HG02610 (cell line): Measurements from ENCODE around the gene ACSL3.
"Not testable (repeated sequence)": the region's sequence is repeated elsewhere in the genome, so short reads cannot be mapped to it uniquely, and the experiment has no call there.

Experiments used
- ATAC-seq: cut with Tn5 transposase; IDR thresholded peaks from one replicate; pipeline ENCODE4 v1.9.1; 2021; ENCODE audit warnings: mild to moderate bottlenecking, moderate library complexity; ENCODE audit not compliant: unreplicated experiment

The ACSL3 gene

GRCh38 chr2:222968550-222969155, 107.8 kb downstream of the ACSL3 start:
- no peak for ATAC-seq

GRCh38 chr2:222969491-222969890, 108.7 kb downstream of the ACSL3 start:
- no peak for ATAC-seq

- ATAC-seq, result no peak
Measured at GRCh38 chr2:222972420-222972819, 111.6 kb downstream of the ACSL3 start.

- ATAC-seq, result no peak
Measured at GRCh38 chr2:222973237-222973636, 112.4 kb downstream of the ACSL3 start.

- no peak for ATAC-seq
Measured at GRCh38 chr2:222973733-222974132, 112.9 kb downstream of the ACSL3 start.

- no peak for ATAC-seq
Measured at GRCh38 chr2:222976521-222977061, 115.8 kb downstream of the ACSL3 start.

- ATAC-seq, result no peak
Measured at GRCh38 chr2:222977121-222977520, 116.3 kb downstream of the ACSL3 start.

- ATAC-seq, result no peak
Measured at GRCh38 chr2:222978850-222979249, 118.0 kb downstream of the ACSL3 start.

- no peak for ATAC-seq
Measured at GRCh38 chr2:222979484-222979883, 118.6 kb downstream of the ACSL3 start.

- no peak for ATAC-seq
Measured at GRCh38 chr2:222982010-222982908, 121.4 kb downstream of the ACSL3 start.

GRCh38 chr2:222982909-222983265, 122.1 kb downstream of the ACSL3 start:
- ATAC-seq, result no peak

- no peak for ATAC-seq
Measured at GRCh38 chr2:222984908-222985307, 124.1 kb downstream of the ACSL3 start.

GRCh38 chr2:222989431-222989830, 128.6 kb downstream of the ACSL3 start:
- ATAC-seq, result no peak

GRCh38 chr2:222990206-222990605, 129.4 kb downstream of the ACSL3 start:
- ATAC-seq, result not testable (repeated sequence)

- ATAC-seq, result no peak
Measured at GRCh38 chr2:222992137-222992536, 131.3 kb downstream of the ACSL3 start.
